SU-DHL-6 (cell line): Measurements from ENCODE around the gene SERINC1.

Source experiments
- CTCF ChIP-seq: fragments of 200-600 bp; sonication (generic); IDR thresholded peaks from one replicate; pipeline ENCODE4 v1.5.1; 2017; ENCODE audit warnings: antibody characterized with exemption, mild to moderate bottlenecking, low read length, moderate library complexity; ENCODE audit not compliant: insufficient read depth, poor library complexity, severe bottlenecking
- EZH2phosphoT487 ChIP-seq: fragments of 200-600 bp; sonication (generic), shearing (Covaris generic); conservative IDR thresholded peaks from 2 replicates; pipeline ENCODE4 v1.6.1; 2018; ENCODE audit warnings: mild to moderate bottlenecking, antibody characterized with exemption, low read length, moderate library complexity, mixed read lengths

GRCh38 chr6:122491919-122492555 lies 20.4 kb upstream of the SERINC1 start:
- TF ChIP-seq CTCF, result peak; percentile 86
- TF ChIP-seq EZH2phosphoT487, result no peak
